GM12892 (cell line): ENCODE measurements around the gene OR4K1.
"Not testable (repeated sequence)": the region's sequence is repeated elsewhere in the genome, so short reads cannot be mapped to it uniquely, and the experiment has no call there.

Source experiments
- DNase-seq: peaks from one replicate; pipeline ENCODE4 v3.0.0; 2011; ENCODE audit not compliant: insufficient read length
- FAIRE-seq: peaks from 2 replicates; lab custom pipeline; 2011; peaks lifted over from hg19 to GRCh38; lab: Jason Lieb, UNC
- POLR2A ChIP-seq: IDR thresholded peaks from 2 replicates; pipeline ENCODE4 v1.6.1; 2011; ENCODE audit warnings: low read depth, low read length, control low read depth
- POLR2AphosphoS5 ChIP-seq: IDR thresholded peaks from 2 replicates; pipeline ENCODE4 v1.6.1; 2011; ENCODE audit warnings: low read depth, low read length, control low read depth
- TAF1 ChIP-seq: IDR thresholded peaks from 2 replicates; pipeline ENCODE4 v1.6.1; 2011; ENCODE audit warnings: low read depth, mild to moderate bottlenecking, control low read depth, low read length, borderline replicate concordance

The OR4K1 gene

GRCh38 chr14:19947413-19948090 is 16.8 kb downstream of the OR4K1 start:
- DNase-seq (no peak), FAIRE-seq (no peak)
- TF ChIP-seq POLR2A: no peak
- no peak for TF ChIP-seq POLR2AphosphoS5
- TF ChIP-seq TAF1: no peak

- no peak for TF ChIP-seq POLR2AphosphoS5
- no peak for TF ChIP-seq TAF1
- TF ChIP-seq POLR2A: no peak
- DNase-seq (no peak), FAIRE-seq (no peak)
These were observed 18.5 kb downstream of the OR4K1 start for GRCh38 chr14:19949218-19949617.

GRCh38 chr14:19969735-19970134 is 39.0 kb downstream of the OR4K1 start:
- DNase-seq, FAIRE-seq: not testable (repeated sequence)

- FAIRE-seq (no peak), DNase-seq (no peak)
- TF ChIP-seq TAF1 (no peak), POLR2AphosphoS5 (no peak), POLR2A (no peak)
These were observed 44.1 kb downstream of the OR4K1 start for GRCh38 chr14:19974844-19975243.

GRCh38 chr14:19975291-19975690 is 44.6 kb downstream of the OR4K1 start, which contains the start of gene OR4K15:
OR4K15 (plus strand) TSS chr14:19975591; CDS start chr14:19975591, 0 bp downstream.
- TF ChIP-seq POLR2A (no peak), TAF1 (no peak)
- FAIRE-seq (no peak), DNase-seq (no peak)
